DMS53 (cell line): ENCODE measurements around the gene SMLR1.

Experiments
- DNase-seq: peaks from one replicate; lab custom pipeline; 2025; lab: John Stamatoyannopoulos, UW

The SMLR1 gene

DNA sequence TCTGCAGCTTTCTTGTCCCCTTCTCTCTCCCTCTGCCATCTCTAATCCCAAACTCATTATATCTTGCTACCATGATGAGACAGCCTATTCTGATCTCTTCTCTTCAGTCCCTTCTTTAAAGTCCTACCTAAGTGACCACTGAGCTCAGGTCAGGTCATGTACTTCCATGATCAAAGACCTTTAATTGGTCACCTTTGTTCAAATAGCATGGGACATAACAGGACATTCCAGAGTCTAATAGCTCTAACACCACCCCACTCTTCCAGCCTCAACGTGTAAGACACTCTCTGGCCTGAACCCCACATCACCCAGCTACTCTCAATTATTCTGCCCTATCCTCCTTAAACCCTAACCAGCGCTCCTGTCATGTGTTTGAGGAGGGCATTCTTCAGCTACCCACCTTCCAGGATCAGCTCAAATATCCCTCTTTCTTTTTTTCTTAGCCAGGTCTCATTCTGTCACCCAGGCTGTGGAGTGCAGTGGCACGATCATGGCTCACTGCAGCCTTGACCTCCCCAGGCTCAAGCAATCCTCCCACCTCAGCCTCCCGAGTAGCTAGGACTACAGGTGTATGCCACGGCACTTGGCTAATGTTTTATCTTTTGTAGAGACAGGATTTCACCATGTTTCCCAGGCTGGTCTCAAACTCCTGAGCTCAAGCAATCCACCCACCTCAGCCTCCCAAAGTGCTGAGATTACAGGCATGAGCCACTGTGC, 2.1 kb upstream of the SMLR1 start:
- no peak for DNase-seq

- DNase-seq, result no peak
Observed at GRCh38 chr6:130825772-130826441, 1.3 kb upstream of the SMLR1 start.

DNA sequence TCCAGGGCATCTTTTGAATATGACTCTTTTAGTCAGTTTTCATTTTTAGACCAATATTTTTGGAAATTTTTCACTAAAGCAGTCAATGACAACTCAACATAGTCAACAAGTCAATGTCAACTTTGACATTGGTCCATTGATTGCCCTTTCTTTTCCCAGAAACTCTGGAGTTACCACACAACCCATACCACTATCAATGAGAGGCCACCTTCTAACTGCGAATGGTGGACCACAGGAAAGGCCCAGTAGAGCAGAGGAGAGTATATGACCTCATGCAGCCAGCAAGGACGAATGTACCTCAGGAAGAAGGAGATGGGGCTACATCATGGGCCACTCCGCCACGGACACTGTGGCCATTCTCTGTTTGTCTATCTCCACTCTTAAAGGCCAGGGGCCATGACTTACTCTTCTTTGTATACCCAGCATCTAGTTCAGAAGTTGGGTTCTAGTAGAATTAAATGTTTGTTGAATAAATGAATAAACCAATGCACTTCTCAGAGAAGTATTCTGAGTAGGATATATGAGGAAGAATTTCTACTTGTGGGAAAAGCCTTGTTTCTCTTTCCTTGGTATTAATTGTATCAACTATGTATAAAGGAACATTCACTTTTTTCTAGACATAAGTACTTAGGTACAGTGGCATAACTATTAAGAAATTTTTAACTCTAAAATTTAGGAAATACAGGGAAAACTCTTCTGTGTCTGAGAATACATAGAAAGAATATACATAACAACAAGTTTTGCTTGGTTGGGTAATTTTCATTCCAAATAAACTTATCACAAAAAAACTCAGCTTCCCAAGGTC, 562 bp upstream of the SMLR1 start:
- no peak for DNase-seq

GRCh38 chr6:130829333-130829910, 2.2 kb downstream of the SMLR1 start:
- DNase-seq, result no peak

GRCh38 chr6:130831607-130832006, 4.4 kb downstream of the SMLR1 start:
- no peak for DNase-seq

- no peak for DNase-seq
Observed at GRCh38 chr6:130833569-130833968, 6.4 kb downstream of the SMLR1 start.

DNA sequence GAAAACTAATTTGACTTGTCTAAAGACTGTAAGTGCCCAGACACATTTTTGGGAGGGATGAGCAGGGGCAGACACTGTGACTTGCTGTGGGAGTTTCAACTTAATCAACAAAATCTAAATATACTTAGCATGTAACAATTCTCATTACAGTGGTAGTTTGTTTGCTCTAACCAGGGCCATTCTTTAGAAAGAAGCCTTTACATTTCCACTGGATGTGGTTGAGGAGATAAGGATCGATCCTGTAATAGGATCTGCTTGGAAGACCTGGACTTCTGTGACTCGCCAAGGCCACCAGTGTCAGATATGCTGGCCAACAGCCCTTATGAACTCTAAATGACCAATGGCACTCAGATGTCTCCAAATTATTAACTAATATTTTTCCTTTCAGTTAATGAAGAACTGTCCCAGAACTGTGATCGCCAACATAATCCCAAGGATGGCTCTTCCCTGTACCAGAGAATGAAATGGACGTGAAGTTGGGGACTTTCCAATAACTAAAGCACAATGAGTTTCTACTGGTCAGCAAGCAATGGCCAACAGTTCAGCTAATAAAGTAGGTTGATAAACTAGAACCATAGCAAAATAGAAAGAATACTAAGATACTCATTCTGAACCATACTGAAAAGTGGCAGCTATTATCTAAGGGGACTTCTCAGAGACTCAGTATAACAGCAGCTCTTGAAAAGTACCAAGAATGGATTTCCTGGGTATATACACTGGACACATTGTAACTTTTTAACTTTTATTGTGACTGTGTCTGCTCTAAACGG, 7.5 kb downstream of the SMLR1 start:
- DNase-seq, result no peak

GRCh38 chr6:130836055-130836640, 8.9 kb downstream of the SMLR1 start:
- no peak for DNase-seq

DNA sequence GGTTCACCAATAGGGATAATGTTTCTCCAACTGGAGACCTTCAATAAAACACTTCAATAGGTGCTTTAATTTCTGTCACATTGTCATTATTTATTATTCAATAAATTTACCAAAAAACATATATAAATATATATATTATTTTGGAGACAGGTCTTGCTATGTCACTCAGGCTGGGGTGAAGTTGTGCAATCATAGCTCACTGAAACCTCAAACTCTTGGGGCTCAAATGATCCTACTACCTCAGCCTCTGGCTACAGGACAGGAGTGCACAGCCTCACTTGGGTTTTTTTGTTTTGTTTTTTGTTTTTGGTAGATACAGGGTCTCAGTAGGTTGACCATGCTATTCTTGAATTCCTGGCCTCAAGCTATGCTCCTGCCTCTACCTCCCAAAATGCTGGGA, 9.9 kb downstream of the SMLR1 start:
- DNase-seq, result no peak

GRCh38 chr6:130838250-130838860, 11.1 kb downstream of the SMLR1 start:
- DNase-seq, result no peak

DNA sequence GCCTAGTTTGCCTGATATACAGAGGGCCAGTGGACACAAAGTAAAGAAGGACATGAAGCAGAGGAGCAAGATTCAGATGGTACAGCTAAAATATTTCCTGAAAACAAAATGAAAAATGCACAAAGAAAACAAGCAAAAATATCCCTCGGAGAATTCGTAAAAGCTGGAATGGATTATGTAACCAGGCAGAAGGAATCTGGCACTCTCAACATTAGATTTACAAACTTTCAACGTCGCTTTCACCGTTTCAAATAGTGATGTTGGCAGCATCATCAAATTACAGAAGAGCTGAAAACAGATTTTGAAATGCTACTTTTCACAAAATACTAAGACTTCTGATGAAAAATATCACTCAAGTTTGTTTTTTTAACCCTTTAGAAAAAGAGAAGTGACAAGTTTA, 11.7 kb downstream of the SMLR1 start:
- DNase-seq, result no peak

- no peak for DNase-seq
Observed at GRCh38 chr6:130839379-130839778, 12.2 kb downstream of the SMLR1 start.

DNA sequence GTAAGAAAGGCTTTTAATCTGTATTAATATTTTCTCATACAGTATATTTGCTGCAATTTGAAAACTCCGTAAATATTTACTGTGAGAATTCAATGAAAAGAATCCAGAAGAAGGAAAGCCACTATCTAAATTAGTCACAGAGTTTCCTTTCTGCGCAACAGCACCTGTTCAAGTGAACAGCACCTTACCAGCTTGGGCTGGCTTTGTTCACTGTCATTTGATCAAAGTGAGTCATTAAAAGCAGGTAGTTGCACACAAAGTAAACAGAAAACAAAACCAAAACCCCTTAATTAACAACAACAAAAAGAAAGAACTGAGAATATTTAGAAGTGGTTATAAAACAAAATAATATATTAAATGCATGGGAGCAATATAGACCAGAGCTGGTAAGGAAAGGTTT, 12.8 kb downstream of the SMLR1 start:
- peak; percentile 56 for DNase-seq

DNA sequence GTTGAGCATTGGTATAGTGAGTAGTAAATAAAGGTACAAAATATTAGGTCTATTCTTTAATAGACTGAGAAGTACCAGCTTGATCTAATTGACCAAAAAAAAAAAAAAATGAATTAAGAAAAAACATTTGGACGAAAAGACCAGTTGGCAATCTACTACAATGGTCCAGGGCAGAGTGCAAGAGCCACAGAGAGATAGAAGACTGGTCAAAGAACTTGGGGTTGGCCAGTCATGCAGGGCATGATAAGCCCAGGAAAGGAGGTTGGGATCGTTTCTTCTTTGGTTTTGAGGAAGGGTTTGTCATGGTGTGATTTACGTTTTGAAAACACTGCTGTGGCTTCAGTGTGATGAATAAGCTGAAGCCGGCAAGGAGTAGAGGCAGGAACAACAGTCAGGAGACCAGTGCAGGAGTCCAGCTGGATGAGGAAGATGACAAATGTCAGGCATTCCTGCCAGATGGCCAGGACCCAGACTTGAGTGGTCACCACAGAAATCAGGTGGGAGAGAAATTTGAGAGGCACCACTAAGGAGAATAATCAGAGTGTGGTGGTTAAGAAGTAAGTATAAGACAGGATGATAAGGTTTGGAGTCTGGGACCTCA, 14.0 kb downstream of the SMLR1 start:
- DNase-seq, result no peak

GRCh38 chr6:130843575-130844320, 16.5 kb downstream of the SMLR1 start:
- DNase-seq, result peak; percentile 57

DNA sequence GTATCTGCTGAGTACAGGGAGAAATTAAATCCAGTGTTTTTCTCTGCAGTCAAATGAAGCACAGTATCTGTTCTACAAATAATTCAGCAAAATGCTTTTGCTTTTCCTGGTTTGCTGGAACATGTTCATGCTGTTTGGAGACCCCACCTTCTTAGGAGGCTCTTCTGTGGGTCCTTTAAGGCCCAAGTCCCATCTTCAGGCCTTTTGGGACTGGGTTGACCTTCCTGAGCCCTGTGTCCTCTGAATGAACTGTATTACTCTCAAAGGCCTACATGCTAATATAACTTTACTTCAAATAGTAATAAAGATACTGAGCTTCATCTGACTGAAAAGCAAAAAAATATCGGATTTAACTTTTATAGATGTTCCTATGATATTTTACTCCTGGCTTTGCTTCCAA, 19.3 kb downstream of the SMLR1 start:
- no peak for DNase-seq

GRCh38 chr6:130847001-130847910, 20.1 kb downstream of the SMLR1 start:
- no peak for DNase-seq

DNA sequence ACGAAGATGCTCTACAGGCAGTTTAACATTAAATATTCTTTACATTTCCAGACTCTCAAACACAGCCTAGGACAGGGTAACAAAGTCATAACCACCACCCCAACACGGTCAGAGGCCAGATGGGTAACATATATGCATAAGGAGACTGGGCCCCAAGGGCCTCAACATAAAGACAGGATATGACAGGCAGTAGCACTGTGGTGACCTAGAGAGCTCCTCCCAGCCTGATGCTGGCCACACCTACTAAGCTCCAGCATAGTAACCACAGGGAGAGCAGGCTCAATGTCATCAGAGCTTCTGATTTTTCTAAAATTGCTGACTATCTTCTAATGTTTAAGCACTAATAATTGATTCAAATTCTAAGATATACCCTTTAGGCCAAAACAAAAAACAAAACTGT, 21.7 kb downstream of the SMLR1 start:
- DNase-seq, result no peak

DNA sequence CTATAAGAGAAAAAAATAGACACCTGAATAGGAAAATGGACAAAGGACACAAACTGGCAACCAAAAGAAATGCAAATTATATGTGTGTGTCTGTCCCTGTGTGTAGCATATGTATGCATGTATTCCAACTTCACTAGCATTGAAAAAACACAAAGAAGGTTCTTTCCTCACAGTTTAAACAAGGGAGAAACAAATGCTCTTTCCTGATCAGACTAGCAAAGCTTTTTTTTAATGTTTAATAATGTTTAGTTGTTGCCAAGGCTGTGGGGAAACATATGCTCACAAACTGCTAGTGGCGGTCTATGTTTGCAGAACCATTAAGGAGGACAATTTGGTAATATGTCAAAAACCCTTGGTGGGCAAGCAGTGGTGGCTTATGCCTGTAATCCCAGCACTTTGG, 22.4 kb downstream of the SMLR1 start:
- no peak for DNase-seq
